HG03095 (cell line): ENCODE data around the gene TRIM24.
"Not testable (repeated sequence)": the region's sequence is repeated elsewhere in the genome, so short reads cannot be mapped to it uniquely, and the experiment has no call there.

Experiments
- ATAC-seq: cut with Tn5 transposase; IDR thresholded peaks from one replicate; pipeline ENCODE4 v1.9.1; 2021; ENCODE audit warnings: moderate library complexity; ENCODE audit not compliant: unreplicated experiment

The TRIM24 gene

DNA sequence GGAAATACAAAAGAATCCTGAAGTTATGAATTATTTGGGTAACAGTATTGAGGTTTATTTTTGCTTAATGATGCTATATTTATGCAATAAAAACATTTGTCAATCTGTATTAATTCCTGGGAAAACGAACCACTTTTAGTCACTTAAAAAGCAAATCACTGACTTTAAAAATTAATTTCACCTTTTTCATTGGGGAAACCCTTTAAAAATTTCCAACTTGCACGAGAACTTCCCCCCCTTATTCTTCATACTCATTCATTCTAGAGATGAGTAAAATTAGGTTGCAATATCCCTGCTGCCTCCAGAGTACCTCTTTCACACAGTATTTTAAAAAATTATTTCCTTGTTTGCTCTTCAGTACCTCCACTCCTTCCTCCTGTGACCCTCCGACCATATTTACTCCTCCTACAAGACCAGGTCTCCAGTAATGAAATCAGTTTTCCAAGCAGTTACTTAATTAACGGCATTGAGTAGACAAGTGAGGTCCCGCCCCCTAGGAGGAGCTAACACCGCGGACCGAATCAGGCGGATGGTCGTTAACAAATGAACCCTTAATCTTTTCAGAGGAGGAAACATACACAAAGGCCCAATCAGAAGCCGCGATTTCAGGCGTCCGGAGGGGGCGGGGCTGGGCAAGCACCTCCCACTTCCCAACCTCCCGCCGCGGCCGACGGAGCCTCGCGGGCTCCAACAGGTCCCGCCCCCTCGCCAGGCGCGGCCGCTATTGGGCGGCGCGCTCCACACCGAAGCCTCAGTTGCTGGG, 465 bp upstream of the TRIM24 start:
- peak; percentile 74 for ATAC-seq

- ATAC-seq: peak; percentile 37
These were observed 869 bp downstream of the TRIM24 start for GRCh38 chr7:138460649-138461607.

DNA sequence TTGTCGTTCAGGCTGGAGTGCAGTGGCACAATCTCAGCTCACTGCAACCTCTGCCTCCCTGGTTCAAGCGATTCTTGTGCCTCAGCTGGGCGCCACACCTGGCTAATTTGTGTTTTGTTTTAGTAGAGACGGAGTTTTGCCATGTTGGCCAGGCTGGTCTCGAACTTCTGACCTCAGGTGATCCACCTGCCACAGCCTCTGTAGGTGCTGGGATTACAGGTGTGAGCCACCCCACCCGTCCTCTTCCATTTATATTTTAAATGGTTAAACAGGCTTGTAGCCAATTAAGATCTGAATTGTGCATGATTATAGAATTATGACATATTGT, 3.2 kb downstream of the TRIM24 start:
- not testable (repeated sequence) for ATAC-seq

DNA sequence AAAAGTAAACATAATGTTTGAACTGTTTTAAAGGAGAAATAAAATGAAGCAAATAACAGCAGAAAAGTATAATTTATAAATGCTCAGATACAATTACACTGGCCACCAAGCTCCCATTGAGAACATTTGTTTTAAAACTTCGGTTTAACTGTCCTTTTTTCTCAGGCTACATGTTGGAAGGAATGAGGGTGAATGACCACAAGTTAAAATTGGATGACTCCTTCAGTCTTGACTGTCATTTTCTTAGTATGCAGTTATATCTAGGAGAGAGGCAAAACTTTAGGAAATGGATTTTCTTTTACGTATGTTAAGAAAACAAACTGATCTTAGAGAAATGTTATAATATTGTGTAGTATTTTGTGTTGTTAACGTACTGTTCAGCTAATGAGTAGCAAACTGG, 5.0 kb downstream of the TRIM24 start:
- no peak for ATAC-seq

DNA sequence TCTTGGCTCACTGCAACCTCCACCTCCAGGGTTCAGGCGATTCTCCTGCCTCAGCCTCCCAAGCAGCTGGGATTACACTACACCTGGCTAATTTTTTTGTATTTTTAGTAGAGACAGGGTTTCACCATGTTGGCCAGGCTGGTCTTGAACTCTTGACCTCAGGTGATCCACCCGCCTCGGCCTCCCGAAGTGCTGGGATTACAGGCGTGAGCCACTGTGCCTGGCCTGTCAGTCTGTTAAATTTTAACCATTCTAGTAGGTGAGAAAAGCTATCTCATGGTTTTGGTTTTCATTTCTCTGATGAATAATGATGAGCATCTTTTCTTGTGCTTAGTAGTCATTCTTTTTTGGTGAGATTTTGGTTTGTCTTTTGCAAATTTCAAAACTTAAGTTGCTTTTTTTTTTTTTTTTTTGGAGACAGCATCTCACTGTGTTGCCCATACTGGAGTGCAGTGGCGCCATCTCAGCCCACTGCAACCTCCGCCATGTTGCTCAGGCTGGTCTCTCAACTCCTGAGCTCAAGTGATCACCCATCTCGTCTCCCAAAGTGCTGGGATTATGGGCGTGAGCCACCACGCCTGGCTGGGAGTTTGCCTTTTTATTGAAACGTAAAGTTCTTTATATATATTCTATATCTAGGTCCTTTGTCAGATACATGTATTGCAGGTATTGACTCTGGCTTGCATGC, 6.2 kb downstream of the TRIM24 start:
- ATAC-seq: peak; percentile 44

GRCh38 chr7:138468244-138469123, 8.4 kb downstream of the TRIM24 start:
- ATAC-seq: no peak

DNA sequence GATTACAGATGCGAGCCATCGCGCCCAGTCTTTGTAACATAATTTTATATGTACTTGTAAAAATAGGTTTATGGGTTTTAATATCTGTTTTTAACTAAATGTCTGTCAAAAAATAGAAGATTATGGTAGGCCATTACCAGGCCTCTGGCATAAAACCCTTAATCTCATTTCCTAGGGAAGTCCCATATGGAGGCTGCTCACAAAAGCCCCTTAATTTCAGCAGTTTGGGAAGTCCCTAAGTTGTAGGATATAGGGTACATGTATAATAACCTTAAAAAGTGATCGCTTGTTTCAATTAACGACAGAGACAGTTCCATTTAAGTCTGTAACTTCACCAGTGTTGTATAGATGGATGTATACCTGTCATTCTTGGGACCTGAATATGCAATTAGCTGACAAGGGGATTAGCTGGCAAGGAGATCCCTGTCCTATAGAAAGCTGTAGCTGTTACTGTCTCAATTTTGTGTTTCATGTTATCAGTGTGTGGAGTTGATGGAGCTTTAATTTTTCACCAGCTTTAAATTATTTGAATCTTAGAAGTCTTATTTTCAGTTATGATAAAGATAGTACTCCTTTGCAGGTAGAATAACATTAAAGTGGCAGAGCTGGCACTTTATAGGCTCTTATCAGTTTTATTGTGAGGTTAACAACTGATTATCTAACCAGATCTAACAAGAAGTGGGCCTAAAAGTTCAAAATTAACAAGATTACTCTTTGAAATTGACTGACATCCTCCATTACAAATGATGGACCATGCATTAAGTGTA, 10.5 kb downstream of the TRIM24 start:
- no peak for ATAC-seq

- no peak for ATAC-seq
These were observed 12.4 kb downstream of the TRIM24 start for GRCh38 chr7:138472292-138473079.

DNA sequence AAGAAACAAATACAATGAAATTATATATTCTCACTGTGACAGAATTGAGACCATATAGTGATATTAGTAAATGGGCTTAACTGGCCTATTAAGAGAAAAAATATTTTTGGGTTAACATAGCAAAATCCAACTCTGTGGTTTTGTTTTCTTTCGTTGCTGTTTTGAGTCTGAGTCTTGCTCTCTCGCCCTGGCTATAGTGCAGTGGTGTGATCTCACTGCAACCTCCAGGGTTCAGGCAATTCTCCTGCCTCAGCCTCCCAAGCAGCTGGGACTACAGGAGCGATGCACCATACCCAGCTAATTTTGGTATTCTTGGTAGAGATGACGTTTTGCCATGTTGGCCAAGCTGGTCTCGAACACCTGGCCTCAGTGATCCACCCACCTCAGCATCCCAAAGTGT, 15.3 kb downstream of the TRIM24 start:
- ATAC-seq: no peak

GRCh38 chr7:138477081-138477578, 17.1 kb downstream of the TRIM24 start:
- no peak for ATAC-seq

DNA sequence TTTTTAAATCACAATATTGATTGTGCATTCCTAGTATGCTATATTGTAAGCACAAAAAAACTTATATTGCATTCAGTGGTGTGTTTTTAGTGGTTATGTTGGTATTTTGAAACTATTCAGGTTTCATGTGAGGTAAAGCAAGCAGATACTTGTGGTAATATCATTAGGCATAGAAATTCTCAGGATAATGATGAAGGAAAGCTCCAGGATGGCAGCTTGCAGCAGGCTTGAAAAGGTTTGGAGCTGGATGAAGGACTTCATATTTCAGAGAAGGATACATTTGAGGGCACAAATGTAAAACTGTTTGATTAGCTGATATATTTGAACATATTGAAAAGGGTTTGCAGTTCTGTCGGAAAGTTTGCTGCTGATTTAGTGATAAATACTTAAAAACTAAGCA, 17.5 kb downstream of the TRIM24 start:
- no peak for ATAC-seq

- peak; percentile 71 for ATAC-seq
These were observed 18.4 kb downstream of the TRIM24 start for GRCh38 chr7:138478499-138478908.

DNA sequence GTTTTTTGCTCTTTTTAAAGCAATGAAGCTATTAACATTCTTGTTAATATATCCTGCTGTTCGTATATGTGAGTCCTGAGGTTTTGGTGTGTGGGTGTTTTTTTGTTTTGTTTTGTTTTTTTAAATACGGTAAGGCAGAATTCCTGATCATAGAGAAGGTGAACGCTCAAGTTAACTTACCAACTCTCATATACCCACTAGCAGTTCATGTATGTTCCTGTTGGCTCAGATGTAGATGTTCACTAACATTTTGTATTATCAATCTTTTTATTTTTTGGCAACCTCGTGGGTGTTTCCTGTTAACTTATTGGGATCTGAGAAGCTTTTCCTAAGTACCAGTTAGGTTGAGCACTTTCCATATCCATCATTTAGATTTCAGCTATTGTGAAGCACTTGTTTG, 20.5 kb downstream of the TRIM24 start:
- no peak for ATAC-seq

DNA sequence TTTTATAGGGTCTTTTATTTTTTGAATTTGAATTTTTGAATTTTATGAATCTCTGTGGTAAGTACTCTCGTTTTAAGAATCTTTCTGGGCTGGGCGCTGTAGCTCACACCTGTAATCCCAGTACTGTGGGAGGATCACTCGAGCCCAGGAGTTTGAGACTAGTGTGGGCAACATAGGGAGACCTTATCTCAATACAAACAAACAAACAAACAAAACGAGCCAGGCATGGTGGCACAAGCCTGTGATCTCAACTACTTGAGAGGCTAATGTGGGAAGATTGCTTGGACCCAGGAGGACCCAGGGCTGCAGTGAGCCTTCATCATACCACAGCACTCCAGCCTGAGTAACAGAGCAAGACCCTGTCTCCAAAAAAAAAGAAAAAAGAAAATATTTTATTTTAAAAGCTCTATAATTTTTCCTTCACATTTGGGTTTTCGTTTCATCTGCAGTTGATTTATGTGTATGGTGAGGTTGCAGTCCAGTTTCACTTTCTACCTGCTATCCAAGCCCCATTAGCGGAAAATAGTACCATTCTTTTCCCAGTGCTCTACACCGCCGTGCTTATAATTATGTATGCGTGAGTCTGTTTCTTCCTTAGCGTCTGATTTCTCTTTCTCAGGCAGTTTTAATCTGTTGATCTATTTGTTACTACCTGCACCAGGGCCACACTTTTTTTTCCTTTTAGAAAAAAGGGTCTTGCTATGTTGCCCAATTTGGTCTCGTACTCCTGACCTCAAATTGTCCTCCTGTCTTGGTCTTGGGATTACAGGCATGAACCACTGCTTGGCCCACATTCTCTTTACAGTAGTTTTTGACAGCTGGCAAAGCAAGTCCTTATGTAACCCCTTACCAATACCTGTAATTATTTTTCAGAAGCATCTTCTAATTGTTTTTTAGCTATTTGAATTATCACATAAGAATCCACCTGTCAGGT, 21.7 kb downstream of the TRIM24 start:
- ATAC-seq: no peak

GRCh38 chr7:138483531-138483930, 23.5 kb downstream of the TRIM24 start:
- ATAC-seq: no peak

- not testable (repeated sequence) for ATAC-seq
These were observed 25.4 kb downstream of the TRIM24 start for GRCh38 chr7:138485508-138485907.

GRCh38 chr7:138489139-138489538, 29.1 kb downstream of the TRIM24 start:
- ATAC-seq: not testable (repeated sequence)
